ENCODE measurements around the gene IYD.

IYD gene

DNA sequence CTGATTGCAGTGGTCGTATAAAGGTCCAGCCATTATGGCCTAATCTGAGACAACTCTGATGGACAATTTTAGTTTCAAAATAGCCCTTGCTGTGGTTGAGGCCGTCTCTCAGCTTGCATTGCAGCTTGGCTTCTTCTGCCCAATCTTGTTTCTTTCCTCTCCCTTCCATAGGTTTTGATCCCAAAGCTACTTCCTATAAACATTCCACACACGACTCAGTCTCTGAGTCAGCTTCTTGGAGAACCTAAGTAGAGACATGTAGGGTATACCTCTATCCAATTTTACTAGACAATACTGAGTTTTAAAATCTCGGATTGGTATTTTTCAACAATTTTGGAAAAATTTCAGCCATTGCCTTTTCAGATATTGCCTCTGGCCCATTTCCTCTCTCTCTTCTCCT, 13.4 kb downstream of the IYD start:
- no peaks in the 10 kb centered on the region for H3K9me3 ChIP-seq
- H3K4me1 ChIP-seq, result no peaks in the 10 kb centered on the region
- no peak overlapping the region for H3K4me3 ChIP-seq (ENCODE audit: low read depth, low read length)
- TF ChIP-seq, protein P1, sequence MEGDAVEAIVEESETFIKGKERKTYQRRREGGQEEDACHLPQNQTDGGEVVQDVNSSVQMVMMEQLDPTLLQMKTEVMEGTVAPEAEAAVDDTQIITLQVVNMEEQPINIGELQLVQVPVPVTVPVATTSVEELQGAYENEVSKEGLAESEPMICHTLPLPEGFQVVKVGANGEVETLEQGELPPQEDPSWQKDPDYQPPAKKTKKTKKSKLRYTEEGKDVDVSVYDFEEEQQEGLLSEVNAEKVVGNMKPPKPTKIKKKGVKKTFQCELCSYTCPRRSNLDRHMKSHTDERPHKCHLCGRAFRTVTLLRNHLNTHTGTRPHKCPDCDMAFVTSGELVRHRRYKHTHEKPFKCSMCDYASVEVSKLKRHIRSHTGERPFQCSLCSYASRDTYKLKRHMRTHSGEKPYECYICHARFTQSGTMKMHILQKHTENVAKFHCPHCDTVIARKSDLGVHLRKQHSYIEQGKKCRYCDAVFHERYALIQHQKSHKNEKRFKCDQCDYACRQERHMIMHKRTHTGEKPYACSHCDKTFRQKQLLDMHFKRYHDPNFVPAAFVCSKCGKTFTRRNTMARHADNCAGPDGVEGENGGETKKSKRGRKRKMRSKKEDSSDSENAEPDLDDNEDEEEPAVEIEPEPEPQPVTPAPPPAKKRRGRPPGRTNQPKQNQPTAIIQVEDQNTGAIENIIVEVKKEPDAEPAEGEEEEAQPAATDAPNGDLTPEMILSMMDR (IDR thresholded peaks at IDR 0.05; ENCODE audit: low read depth, low read length), result no peak
- no peaks in the 10 kb centered on the region for H3K27me3 ChIP-seq
- H3K36me3 ChIP-seq, result no peaks in the 10 kb centered on the region
- no peak for DNase-seq

DNA sequence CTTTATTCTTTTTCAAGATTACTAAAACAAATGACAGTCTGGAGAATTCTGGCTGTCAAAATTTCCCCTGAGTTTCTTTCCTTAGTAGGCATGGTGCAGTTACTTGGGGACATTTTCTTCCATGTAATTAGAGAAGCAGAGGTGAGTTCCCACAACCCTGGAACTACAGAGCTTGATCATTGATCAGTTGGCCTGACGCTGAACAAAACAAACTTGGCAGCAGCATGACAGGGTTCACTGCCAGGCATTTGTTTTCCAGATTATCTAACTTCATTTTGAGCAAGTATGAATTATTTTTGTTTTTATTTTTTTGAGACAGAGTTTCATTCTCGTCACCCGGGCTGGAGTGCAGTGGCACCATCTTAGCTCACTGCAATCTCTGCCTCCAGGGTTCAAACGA, 22.6 kb downstream of the IYD start:
- TF ChIP-seq, protein P1 (IDR thresholded peaks at IDR 0.05; ENCODE audit: low read depth, low read length), result no peak
- Histone ChIP-seq H3K9me3 (no peaks in the 10 kb centered on the region), H3K4me3 (ENCODE audit: low read depth, low read length) (no peak overlapping the region), H3K27me3 (no peaks in the 10 kb centered on the region; the same call in 1 of the 2 replicates), H3K4me1 (no peaks in the 10 kb centered on the region), H3K36me3 (no peaks in the 10 kb centered on the region)
- no peak for DNase-seq

DNA sequence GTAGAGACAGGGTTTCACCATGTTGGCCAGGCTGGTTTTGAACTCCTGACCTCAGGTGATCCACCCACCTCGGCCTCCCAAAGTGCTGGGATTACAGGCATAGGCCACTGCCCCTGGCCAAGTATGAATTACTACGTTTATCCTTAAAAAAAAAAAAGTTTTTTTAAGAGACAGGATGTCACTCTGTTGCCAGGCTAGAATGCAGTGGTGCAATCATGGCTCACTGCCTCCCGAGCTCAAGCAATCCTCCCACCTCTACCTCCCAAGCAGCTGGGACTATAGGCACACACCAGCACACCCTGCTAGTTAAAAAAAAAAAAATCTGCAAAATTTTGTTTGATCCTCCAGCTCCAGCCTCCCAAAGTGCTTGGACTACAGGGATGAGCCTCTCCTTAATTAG, 23.1 kb downstream of the IYD start:
- no peaks in the 10 kb centered on the region for H3K36me3 ChIP-seq
- H3K4me1 ChIP-seq, result no peaks in the 10 kb centered on the region
- no peaks in the 10 kb centered on the region for H3K9me3 ChIP-seq
- H3K4me3 ChIP-seq (ENCODE audit: low read depth, low read length), result no peak overlapping the region
- no peaks in the 10 kb centered on the region; the same call in 1 of the 2 replicates for H3K27me3 ChIP-seq
- TF ChIP-seq, protein P1 (IDR thresholded peaks at IDR 0.05; ENCODE audit: low read depth, low read length), result no peak
- no peak for DNase-seq

DNA sequence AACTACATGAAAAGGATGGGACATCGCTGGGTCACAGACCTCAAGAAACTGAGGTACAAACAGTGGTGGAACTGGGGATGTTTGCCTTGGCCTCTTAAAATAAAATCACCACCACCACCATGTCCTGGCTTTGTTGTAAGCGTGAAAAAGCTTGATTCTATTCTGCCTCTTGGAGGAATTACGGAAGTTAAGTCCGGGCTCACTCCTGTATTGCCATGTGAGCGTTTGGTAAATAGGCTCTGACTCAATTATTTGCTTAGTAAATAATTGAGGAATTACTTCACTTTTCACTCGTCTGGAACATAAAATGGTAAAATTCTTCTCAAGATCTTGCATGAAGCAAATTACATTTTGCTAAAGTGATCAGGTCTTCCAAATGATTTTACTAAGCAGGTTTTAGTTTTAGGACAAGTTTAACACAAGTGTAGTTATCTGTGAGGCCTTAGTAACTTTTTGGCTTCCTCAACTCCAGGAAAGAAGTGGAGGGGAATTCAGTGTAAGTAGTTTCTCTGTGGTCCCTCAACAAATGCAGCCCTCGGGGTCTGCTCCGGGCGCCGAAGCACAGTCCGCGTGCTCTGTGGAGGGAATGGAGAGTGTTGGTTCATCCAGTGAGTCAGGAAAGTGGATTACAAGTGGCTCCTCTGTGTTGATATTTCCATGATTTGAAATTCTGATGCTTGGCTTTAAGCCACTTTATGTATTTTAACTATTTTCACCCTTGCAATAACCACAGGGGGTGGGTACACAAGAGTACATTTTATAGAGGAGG, 23.8 kb downstream of the IYD start:
- TF ChIP-seq, protein P1 (IDR thresholded peaks at IDR 0.05; ENCODE audit: low read depth, low read length), result no peak
- DNase-seq, result no peak
- Histone ChIP-seq H3K36me3 (no peaks in the 10 kb centered on the region), H3K9me3 (no peaks in the 10 kb centered on the region), H3K4me3 (ENCODE audit: low read depth, low read length) (no peak overlapping the region), H3K4me1 (no peaks in the 10 kb centered on the region), H3K27me3 (no peaks in the 10 kb centered on the region; the same call in 1 of the 2 replicates)

DNA sequence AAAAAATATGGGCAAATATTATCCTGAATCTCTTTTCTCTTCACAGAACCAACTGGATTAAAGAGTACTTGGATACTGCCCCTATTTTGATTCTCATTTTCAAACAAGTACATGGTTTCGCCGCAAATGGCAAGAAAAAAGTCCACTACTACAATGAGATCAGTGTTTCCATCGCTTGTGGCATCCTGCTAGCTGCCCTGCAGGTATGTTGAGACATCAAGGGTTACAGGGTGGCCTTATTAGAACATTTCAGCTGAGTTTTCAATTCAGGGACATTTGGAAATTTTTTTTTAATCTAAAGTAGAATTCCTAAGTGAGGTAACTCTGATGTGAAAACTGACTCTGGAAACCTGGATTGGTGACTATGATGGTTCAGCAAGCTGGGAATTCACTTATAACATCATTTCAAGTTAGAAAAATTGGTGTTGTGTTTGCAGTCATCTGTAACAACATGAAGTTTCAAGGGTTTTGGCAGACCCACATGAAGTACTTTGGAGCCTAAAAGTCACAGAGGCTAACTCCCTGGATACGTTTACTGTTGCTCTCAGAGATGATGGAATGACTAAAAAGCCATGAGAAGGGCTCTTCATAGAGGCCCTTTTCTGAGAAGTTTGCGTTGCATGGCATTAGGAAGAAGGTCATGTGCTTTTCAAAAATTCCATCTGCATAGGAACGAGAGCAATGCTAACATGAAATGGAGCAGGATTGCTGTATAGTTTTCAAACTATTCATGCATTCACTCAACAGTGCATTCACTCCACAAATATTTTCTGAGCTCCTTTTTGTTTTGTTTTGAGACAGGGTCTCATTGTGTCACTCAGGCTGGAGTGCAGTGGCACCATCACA, 25.5 kb downstream of the IYD start:
- TF ChIP-seq, protein P1 (IDR thresholded peaks at IDR 0.05; ENCODE audit: low read depth, low read length), result no peak
- H3K27me3 ChIP-seq, result no peaks in the 10 kb centered on the region; the same call in 1 of the 2 replicates
- no peaks in the 10 kb centered on the region for H3K36me3 ChIP-seq
- H3K4me1 ChIP-seq, result no peaks in the 10 kb centered on the region
- no peak overlapping the region for H3K4me3 ChIP-seq (ENCODE audit: low read depth, low read length)
- H3K9me3 ChIP-seq, result no peaks in the 10 kb centered on the region
- no peak for DNase-seq
